Epithelial cell of esophagus (primary cell): Measurements from ENCODE around the gene MYEF2.

Experiments used
- DNase-seq: peaks from one replicate; pipeline ENCODE4 v3.0.0; 2010; ENCODE audit warnings: low read depth
- H3K4me3 ChIP-seq: 2 replicates; pipeline ENCODE4 v1.5.1; 2011; ENCODE audit warnings: mild to moderate bottlenecking, low read length, control low read depth
- TF ChIP-seq, protein P1 (sequence below): IDR thresholded peaks from 2 replicates; pipeline ENCODE4 v1.5.1; 2011; ENCODE audit warnings: low read depth, mild to moderate bottlenecking, low read length, control low read depth, inconsistent platforms; ENCODE audit not compliant: insufficient read depth; ENCODE audit errors: missing control alignments

Gene MYEF2

DNA sequence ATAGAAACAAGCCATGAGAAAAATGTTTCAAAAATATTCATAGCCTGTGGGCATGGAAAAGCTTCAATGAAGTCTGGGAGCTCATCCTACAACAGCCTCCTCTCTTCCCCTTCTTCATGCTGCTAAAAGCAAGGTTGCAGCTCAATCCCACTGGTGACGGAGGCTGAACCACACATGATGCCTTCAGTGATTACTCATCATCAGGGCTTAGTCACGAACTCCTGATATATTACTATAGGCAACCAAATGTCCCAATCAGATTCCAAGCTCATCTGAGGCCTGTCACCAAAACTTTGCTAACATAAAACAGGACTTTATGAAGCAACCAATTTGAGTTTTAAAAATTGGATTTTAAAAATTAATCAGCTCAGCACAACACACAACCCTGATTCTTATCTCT lies 81.3 kb downstream of the MYEF2 start:
- no peak overlapping the region for H3K4me3 ChIP-seq
- TF ChIP-seq, protein P1, sequence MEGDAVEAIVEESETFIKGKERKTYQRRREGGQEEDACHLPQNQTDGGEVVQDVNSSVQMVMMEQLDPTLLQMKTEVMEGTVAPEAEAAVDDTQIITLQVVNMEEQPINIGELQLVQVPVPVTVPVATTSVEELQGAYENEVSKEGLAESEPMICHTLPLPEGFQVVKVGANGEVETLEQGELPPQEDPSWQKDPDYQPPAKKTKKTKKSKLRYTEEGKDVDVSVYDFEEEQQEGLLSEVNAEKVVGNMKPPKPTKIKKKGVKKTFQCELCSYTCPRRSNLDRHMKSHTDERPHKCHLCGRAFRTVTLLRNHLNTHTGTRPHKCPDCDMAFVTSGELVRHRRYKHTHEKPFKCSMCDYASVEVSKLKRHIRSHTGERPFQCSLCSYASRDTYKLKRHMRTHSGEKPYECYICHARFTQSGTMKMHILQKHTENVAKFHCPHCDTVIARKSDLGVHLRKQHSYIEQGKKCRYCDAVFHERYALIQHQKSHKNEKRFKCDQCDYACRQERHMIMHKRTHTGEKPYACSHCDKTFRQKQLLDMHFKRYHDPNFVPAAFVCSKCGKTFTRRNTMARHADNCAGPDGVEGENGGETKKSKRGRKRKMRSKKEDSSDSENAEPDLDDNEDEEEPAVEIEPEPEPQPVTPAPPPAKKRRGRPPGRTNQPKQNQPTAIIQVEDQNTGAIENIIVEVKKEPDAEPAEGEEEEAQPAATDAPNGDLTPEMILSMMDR: no peak
- DNase-seq: peak; percentile 89

GRCh38 chr15:48096355-48096786 lies 81.7 kb downstream of the MYEF2 start:
- peak; percentile 66 for DNase-seq
- H3K4me3 ChIP-seq: no peak overlapping the region
- TF ChIP-seq, protein P1: no peak

- DNase-seq: no peak
- H3K4me3 ChIP-seq: no peak overlapping the region
- TF ChIP-seq, protein P1: no peak
These were observed 86.6 kb downstream of the MYEF2 start for GRCh38 chr15:48091522-48091921.

DNA sequence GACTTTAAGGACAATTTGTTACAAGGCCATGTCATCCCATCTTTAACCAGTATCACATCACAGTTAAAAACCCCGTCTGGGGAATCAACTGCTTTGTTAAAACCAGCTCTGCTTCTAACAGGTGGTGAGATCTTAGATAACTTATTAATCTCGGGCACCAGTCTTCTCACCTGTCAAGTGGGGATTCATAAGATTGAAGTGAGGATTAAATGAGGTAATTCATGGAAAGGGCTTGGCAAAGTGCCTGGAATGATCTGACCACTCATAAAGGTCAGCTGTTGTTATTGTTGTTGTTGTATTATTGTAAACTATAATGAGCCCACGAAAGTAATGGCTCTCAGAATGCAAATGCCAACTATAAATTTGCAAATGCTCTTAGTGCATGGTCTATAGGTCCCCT lies 87.4 kb downstream of the MYEF2 start:
- no peak overlapping the region for H3K4me3 ChIP-seq
- TF ChIP-seq, protein P1: no peak
- DNase-seq: no peak

GRCh38 chr15:48090115-48090514 lies 88.0 kb downstream of the MYEF2 start:
- TF ChIP-seq, protein P1: no peak
- no peak overlapping the region for H3K4me3 ChIP-seq

GRCh38 chr15:48089702-48090101 lies 88.4 kb downstream of the MYEF2 start:
- TF ChIP-seq, protein P1: no peak
- no peak for DNase-seq
- H3K4me3 ChIP-seq: no peak overlapping the region

More at GRCh38 chr15:48090115-48090514, 88.0 kb downstream of the MYEF2 start:
- no peak for DNase-seq

GRCh38 chr15:48087844-48088243 lies 90.3 kb downstream of the MYEF2 start:
- no peak for DNase-seq
- H3K4me3 ChIP-seq: no peak overlapping the region
- TF ChIP-seq, protein P1: no peak
